Keratinocyte (primary cell): ENCODE data around the gene SLC46A3. TPM values are rescaled to one million over a fixed set of nuclear protein-coding genes. Genes with fewer than 3 reads are reported as not detected.
"Not testable (repeated sequence)": the region's sequence is repeated elsewhere in the genome, so short reads cannot be mapped to it uniquely, and the experiment has no call there.

ENCODE experiments used
- DNase-seq: peaks from one replicate; pipeline ENCODE4 v3.0.0-alpha.2; 2011; ENCODE audit warnings: low read depth, missing footprints, low spot score
- FAIRE-seq: peaks from 2 replicates; lab custom pipeline; 2011; peaks lifted over from hg19 to GRCh38; lab: Jason Lieb, UNC
- H2AFZ ChIP-seq: 2 replicates; pipeline ENCODE4 v1.6.0; 2012; ENCODE audit warnings: low read length, control low read depth, inconsistent platforms; ENCODE audit not compliant: control insufficient read depth
- H3K27ac ChIP-seq: 2 replicates; pipeline ENCODE4 v1.5.1; 2011; ENCODE audit warnings: low read length; ENCODE audit not compliant: control insufficient read depth, insufficient read depth
- H3K27me3 ChIP-seq: 3 replicates; pipeline ENCODE4 v1.6.0; 2011; ENCODE audit warnings: low read length; ENCODE audit not compliant: control insufficient read depth, insufficient read depth; ENCODE audit errors: extremely low read depth
- H3K36me3 ChIP-seq, 2 experiments: 2 replicates in 1 of 2; 3 replicates in 1 of 2; pipeline ENCODE4 v1.5.1; 2011; ENCODE audit warnings: low read length in 2 of 2, mild to moderate bottlenecking in 1 of 2; ENCODE audit not compliant: control insufficient read depth in 2 of 2, insufficient read depth in 2 of 2; ENCODE audit errors: extremely low read depth in 1 of 2
- H3K4me1 ChIP-seq: 3 replicates; pipeline ENCODE4 v1.5.1; 2011; ENCODE audit warnings: low read length; ENCODE audit not compliant: control insufficient read depth, insufficient read depth; ENCODE audit errors: extremely low read depth
- H3K4me2 ChIP-seq: 3 replicates; pipeline ENCODE4 v1.6.0; 2011; ENCODE audit warnings: low read depth, low read length; ENCODE audit not compliant: control insufficient read depth, insufficient read depth; ENCODE audit errors: extremely low read depth
- H3K4me3 ChIP-seq, 3 experiments: fragments of 200-600 bp in 1 of 3; sonication (generic) in 1 of 3; 2 replicates in 2 of 3; 3 replicates in 1 of 3; pipeline ENCODE4 v1.5.1; 2011 to 2016; ENCODE audit warnings: low read length in 3 of 3, mild to moderate bottlenecking in 3 of 3, control low read depth in 2 of 3, inconsistent platforms in 1 of 3, low read depth in 1 of 3, mixed read lengths in 1 of 3, mixed run types in 1 of 3, moderate library complexity in 1 of 3; ENCODE audit not compliant: control insufficient read depth in 2 of 3, insufficient read depth in 2 of 3; ENCODE audit errors: extremely low read depth in 1 of 3
- H3K79me2 ChIP-seq: 2 replicates; pipeline ENCODE4 v1.6.0; 2012; ENCODE audit warnings: low read length; ENCODE audit not compliant: control insufficient read depth, insufficient read depth
- H3K9ac ChIP-seq: 3 replicates; pipeline ENCODE4 v1.6.0; 2011; ENCODE audit warnings: low read length; ENCODE audit not compliant: control insufficient read depth, insufficient read depth; ENCODE audit errors: extremely low read depth
- H3K9me1 ChIP-seq: 3 replicates; pipeline ENCODE4 v1.6.0; 2011; ENCODE audit warnings: low read length; ENCODE audit not compliant: control insufficient read depth, insufficient read depth; ENCODE audit errors: extremely low read depth
- H3K9me3 ChIP-seq: 2 replicates; pipeline ENCODE4 v1.5.1; 2012; ENCODE audit warnings: low read depth, low read length; ENCODE audit not compliant: control insufficient read depth
- H4K20me1 ChIP-seq: 3 replicates; pipeline ENCODE4 v1.6.0; 2011; ENCODE audit warnings: low read length; ENCODE audit not compliant: control insufficient read depth, insufficient read depth; ENCODE audit errors: extremely low read depth
- EZH2 ChIP-seq: IDR thresholded peaks from one replicate; pipeline ENCODE4 v1.6.1; 2012; ENCODE audit warnings: inconsistent platforms, mild to moderate bottlenecking, low read length, moderate library complexity
- dilution Hi-C: fragments of 300-500 bp; cut with MboI; formaldehyde crosslinking; loops from one replicate; pipeline ENCODE4 v1.7.0; 2020; ENCODE audit warnings: low sequenced_read_pairs; ENCODE audit not compliant: extremely low pct_ligation_motif_present
- polyA plus RNA-seq, 5 experiments: library from polyadenylated mRNA; depleted of rRNA in 3 of 5; stranded (reverse) in 3 of 5; stranded (forward) in 1 of 5; unstranded in 1 of 5; fragments of >200 nt; gene quantifications; 1 replicate in 1 of 5; 2 replicates in 3 of 5; 3 replicates in 1 of 5; pipeline versions ENCODE4 v1.2.1 to v1.2.3, GENCODE V29; 2011 to 2012; ENCODE audit warnings: missing spikeins in 2 of 5, low read depth in 1 of 5, low replicate concordance in 1 of 5
- TF ChIP-seq, protein P1 (sequence below), 3 experiments: IDR thresholded peaks in 1 of 3; conservative IDR thresholded peaks in 1 of 3; optimal IDR thresholded peaks in 1 of 3; 2 replicates in 2 of 3; 3 replicates in 1 of 3; pipeline versions ENCODE3 to v1.5.1; 2011; ENCODE audit warnings: low read length in 3 of 3, mild to moderate bottlenecking in 3 of 3, moderate library complexity in 2 of 3, control low read depth in 1 of 3, inconsistent platforms in 1 of 3; ENCODE audit not compliant: insufficient read depth in 2 of 3; ENCODE audit errors: extremely low read depth in 1 of 3

Gene SLC46A3
- polyA plus RNA-seq, 1 donor (not counting 4 experiments of a cell fraction or from before 2014, with no cell fraction given): 14.1 TPM

DNA sequence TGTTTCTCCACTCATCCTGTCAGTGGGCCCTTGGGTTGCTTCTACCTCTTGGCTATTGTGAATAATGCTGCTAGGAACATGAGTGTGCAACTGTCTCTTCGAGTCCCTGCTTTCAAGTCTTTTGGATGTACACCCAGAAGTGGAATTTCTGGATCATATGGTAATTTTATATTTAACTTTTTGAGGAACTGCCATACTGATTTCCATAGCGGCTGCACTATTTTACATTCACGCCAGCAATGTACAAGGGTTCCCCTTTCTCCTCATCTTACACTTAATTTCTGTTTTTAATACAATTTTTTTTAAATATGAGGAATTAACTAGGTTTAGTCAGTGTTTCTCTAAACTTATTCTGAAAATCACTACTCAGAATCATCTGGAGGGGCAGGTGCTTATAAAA, 24.2 kb upstream of the SLC46A3 start:
- H3K9me3 ChIP-seq: no peaks in the 10 kb centered on the region
- dilution Hi-C loops: no loop called here
- no peak overlapping the region for H2AFZ ChIP-seq
- DNase-seq: no peak
- H3K4me3 ChIP-seq: no peak overlapping the region
- no peaks in the 10 kb centered on the region for H3K79me2 ChIP-seq
- no peaks in the 10 kb centered on the region for H3K27me3 ChIP-seq
- no peaks in the 10 kb centered on the region for H3K9me1 ChIP-seq
- H4K20me1 ChIP-seq: no peaks in the 10 kb centered on the region
- no peak overlapping the region for H3K9ac ChIP-seq
- H3K36me3 ChIP-seq: no peaks in the 10 kb centered on the region
- no peak overlapping the region for H3K27ac ChIP-seq
- no peak for FAIRE-seq
- H3K4me2 ChIP-seq: no peak overlapping the region
- no peak for TF ChIP-seq EZH2
- TF ChIP-seq, protein P1, sequence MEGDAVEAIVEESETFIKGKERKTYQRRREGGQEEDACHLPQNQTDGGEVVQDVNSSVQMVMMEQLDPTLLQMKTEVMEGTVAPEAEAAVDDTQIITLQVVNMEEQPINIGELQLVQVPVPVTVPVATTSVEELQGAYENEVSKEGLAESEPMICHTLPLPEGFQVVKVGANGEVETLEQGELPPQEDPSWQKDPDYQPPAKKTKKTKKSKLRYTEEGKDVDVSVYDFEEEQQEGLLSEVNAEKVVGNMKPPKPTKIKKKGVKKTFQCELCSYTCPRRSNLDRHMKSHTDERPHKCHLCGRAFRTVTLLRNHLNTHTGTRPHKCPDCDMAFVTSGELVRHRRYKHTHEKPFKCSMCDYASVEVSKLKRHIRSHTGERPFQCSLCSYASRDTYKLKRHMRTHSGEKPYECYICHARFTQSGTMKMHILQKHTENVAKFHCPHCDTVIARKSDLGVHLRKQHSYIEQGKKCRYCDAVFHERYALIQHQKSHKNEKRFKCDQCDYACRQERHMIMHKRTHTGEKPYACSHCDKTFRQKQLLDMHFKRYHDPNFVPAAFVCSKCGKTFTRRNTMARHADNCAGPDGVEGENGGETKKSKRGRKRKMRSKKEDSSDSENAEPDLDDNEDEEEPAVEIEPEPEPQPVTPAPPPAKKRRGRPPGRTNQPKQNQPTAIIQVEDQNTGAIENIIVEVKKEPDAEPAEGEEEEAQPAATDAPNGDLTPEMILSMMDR (optimal IDR thresholded peaks at IDR 0.05 in 1 of 3, IDR thresholded peaks at IDR 0.05 in 1 of 3, conservative IDR thresholded peaks at IDR 0.05 in 1 of 3; ENCODE audit: extremely low read depth in 1 of 3, insufficient read depth in 2 of 3, low read length in 3 of 3): no peak
- H3K4me1 ChIP-seq: no peaks in the 10 kb centered on the region

DNA sequence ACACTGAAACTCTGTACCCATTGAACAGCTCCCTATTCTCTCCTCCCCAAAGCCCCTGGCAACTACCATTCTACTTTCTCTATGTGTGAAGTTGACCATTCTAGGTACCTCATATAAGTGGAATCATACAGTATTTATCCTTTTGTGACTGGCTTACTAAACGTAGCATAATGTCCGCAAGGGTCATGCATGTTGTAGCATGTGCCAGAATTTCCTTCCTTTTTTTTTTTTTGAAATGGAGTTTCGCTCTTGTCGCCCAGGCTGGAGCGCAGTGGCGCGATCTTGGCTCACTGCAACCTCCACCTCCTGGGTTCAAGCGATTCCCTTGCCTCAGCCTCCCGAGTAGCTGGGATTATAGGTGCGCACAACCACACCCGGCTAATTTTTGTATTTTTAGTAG, 23.7 kb upstream of the SLC46A3 start:
- H3K9me1 ChIP-seq, H4K20me1 ChIP-seq, H3K9me3 ChIP-seq, H3K4me2 ChIP-seq, H3K9ac ChIP-seq, DNase-seq, H3K27me3 ChIP-seq, H2AFZ ChIP-seq, H3K36me3 ChIP-seq, H3K27ac ChIP-seq, H3K4me1 ChIP-seq, H3K79me2 ChIP-seq, dilution Hi-C loops, FAIRE-seq, H3K4me3 ChIP-seq: not testable (repeated sequence)

DNA sequence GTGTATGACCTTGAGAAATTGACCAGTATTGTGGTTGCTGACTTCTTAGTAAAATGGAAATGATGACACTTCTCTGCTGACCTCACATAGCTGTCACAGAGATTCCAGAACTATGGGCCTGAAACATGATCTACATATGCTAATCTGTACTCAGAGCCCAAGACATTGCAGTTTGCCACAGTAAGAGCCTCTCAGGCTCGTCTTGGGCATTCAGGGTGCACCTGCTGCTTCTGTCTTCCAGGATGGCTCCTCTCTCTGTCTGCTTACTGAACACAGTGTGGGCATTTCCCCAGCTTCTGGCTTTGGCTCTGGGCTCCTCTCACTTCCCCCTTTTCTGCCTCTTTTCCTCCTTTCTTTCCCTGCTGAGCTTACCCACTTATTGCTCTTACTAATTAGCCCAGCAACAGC, 22.3 kb upstream of the SLC46A3 start:
- DNase-seq (no peak), FAIRE-seq (no peak)
- dilution Hi-C loops: no loop called here
- no peak overlapping the region for H2AFZ ChIP-seq
- H3K27ac ChIP-seq: no peak overlapping the region
- H3K36me3 ChIP-seq: no peaks in the 10 kb centered on the region
- H3K4me3 ChIP-seq: no peak overlapping the region
- no peaks in the 10 kb centered on the region for H3K9me1 ChIP-seq
- no peak overlapping the region for H3K4me2 ChIP-seq
- TF ChIP-seq EZH2: no peak
- TF ChIP-seq, protein P1 (optimal IDR thresholded peaks at IDR 0.05 in 1 of 3, IDR thresholded peaks at IDR 0.05 in 1 of 3, conservative IDR thresholded peaks at IDR 0.05 in 1 of 3; ENCODE audit: extremely low read depth in 1 of 3, insufficient read depth in 2 of 3, low read length in 3 of 3): no peak
- H3K27me3 ChIP-seq: no peaks in the 10 kb centered on the region
- H3K79me2 ChIP-seq: no peaks in the 10 kb centered on the region
- H3K9me3 ChIP-seq: no peaks in the 10 kb centered on the region
- no peak overlapping the region for H3K9ac ChIP-seq
- H3K4me1 ChIP-seq: no peaks in the 10 kb centered on the region
- no peaks in the 10 kb centered on the region for H4K20me1 ChIP-seq
